Activated naive CD4-positive, alpha-beta T cell treated with anti-CD3 and anti-CD28 coated beads, Interleukin-2, amount 50 U/mL, for 24 hours (primary cell): ENCODE data around the gene PTPRK.

Source experiments
- H3K27ac Mint-ChIP-seq: one replicate; pipeline ENCODE4 v1.8.0; 2021; ENCODE audit warnings: mild to moderate bottlenecking, mixed read lengths
- H3K27me3 Mint-ChIP-seq: one replicate; pipeline ENCODE4 v1.8.0; 2021; ENCODE audit warnings: mixed read lengths
- H3K36me3 Mint-ChIP-seq: one replicate; pipeline ENCODE4 v1.8.0; 2021; ENCODE audit warnings: mixed read lengths
- H3K4me1 Mint-ChIP-seq: one replicate; pipeline ENCODE4 v1.8.0; 2021; ENCODE audit warnings: mixed read lengths
- H3K4me3 Mint-ChIP-seq: one replicate; pipeline ENCODE4 v1.8.0; 2021; ENCODE audit warnings: mild to moderate bottlenecking, mixed read lengths
- H3K9me3 Mint-ChIP-seq: one replicate; pipeline ENCODE4 v1.8.0; 2021; ENCODE audit warnings: mixed read lengths

PTPRK gene

DNA sequence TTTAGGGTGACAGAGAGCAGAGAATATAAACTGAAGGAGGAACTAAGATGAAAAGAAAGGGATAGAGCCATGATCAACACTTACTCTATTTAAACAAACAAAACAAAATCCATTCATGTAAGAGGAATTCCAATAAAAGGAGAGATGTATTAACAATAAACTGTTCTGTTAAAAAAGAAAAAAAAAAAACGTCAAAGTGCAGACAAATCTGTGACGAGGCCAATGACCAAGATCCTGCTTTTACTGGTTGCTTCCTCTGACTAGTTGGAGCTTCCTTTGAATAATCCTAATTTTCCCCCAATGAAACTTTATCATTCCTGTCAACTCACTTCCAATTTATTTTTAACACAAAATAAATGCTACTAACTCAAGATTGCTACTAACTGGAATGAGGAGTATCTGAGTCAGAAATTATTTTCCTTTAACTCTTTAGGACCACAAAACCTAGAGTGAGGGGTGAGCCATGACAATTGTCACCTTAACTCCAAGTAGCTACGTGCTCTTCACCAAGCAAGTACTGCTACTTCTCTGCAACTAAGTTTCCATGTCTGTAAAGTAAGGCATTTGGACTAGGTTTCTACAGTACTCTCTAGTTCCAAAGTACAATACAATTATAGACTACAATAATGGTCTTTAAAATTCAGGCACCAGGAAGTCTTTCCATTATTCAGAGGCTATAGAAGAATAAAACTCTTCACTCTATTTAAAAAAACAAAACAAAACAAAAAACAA, 152.0 kb downstream of the PTPRK start:
- no peaks in the 10 kb centered on the region for H3K36me3 Mint-ChIP-seq
- no peak overlapping the region for H3K4me3 Mint-ChIP-seq
- peaks cover 6% of the 10 kb centered on the region for H3K4me1 Mint-ChIP-seq
- no peaks in the 10 kb centered on the region for H3K9me3 Mint-ChIP-seq
- no peak overlapping the region for H3K27ac Mint-ChIP-seq
- no peaks in the 10 kb centered on the region for H3K27me3 Mint-ChIP-seq

- Mint-ChIP-seq H3K4me1 (peaks cover 6% of the 10 kb centered on the region), H3K27ac (no peak overlapping the region), H3K4me3 (no peak overlapping the region), H3K36me3 (no peaks in the 10 kb centered on the region), H3K9me3 (no peaks in the 10 kb centered on the region), H3K27me3 (no peaks in the 10 kb centered on the region)
Observed at GRCh38 chr6:128367437-128367836, 153.0 kb downstream of the PTPRK start.

DNA sequence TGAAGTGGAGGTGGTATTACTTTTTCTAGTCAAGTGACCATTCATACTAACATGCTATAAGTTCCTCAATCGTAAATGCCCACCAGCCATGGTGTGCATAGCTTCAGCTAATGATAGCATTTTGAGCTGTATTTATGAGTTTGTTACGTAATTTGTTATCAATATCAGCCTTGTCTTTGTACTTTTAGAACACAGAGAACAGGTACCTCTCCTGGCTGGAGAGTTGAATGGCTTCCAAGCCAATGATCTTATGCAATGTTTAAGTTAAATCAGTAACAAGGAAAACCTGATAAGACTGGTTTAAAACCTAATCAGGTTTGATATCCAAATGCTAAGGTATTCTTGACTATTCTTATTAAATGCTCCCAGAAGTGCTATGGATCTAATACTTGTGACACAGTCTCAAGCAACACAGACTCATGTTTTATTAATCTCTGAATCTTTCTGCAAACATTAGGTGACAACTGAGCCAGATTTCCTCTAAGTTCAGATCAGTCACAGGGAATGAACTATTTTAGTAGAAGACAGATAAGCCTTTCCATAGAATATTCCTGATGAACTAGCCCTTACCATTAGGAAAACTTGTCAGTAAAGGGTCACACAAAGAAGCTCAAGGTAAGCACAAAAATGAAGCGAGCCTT, 154.8 kb downstream of the PTPRK start:
- H3K9me3 Mint-ChIP-seq, result no peaks in the 10 kb centered on the region
- H3K27me3 Mint-ChIP-seq, result no peaks in the 10 kb centered on the region
- no peaks in the 10 kb centered on the region for H3K36me3 Mint-ChIP-seq
- no peak overlapping the region for H3K27ac Mint-ChIP-seq
- no peak overlapping the region for H3K4me3 Mint-ChIP-seq
- H3K4me1 Mint-ChIP-seq, result no peaks in the 10 kb centered on the region

DNA sequence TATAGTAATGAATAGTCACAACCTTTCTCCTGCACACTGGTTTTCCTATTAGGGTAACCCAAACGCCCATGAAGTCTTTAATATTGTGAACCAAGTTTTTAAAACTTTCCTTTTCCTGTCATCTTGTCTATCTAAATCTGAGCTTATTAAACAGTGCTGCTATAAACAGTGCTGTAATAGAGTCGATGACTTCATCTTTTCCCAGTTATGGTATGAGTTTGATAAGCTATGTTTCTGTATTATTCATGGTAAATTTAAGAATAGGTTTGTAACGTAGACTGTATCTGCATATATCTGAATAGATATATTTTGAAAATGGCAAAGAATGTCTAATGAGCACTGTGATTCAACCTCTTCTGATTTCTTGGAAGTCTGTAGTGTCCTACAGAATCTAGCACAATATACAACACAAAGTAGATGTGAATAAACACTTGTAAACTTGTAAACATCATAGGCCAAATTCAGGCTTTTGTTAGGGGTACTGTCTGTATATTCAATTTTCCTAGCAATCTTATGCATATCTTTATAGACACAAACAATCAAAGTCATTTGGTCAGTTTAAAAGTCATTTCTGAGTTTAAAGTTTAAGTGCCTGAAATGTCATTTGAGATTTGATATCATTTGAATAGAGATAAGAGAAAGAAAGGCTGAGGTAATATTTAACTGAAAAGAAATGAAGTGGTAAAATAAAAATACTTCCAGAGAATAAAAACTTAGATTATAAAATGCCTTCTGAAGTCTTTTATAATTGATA, 155.5 kb downstream of the PTPRK start:
- Mint-ChIP-seq H3K36me3 (no peaks in the 10 kb centered on the region), H3K27me3 (no peaks in the 10 kb centered on the region), H3K9me3 (no peaks in the 10 kb centered on the region), H3K4me1 (no peaks in the 10 kb centered on the region), H3K27ac (no peak overlapping the region), H3K4me3 (no peak overlapping the region)

- H3K27ac Mint-ChIP-seq, result no peak overlapping the region
- no peaks in the 10 kb centered on the region for H3K9me3 Mint-ChIP-seq
- no peak overlapping the region for H3K4me3 Mint-ChIP-seq
- H3K4me1 Mint-ChIP-seq, result no peaks in the 10 kb centered on the region
- H3K27me3 Mint-ChIP-seq, result no peaks in the 10 kb centered on the region
- no peaks in the 10 kb centered on the region for H3K36me3 Mint-ChIP-seq
Observed at GRCh38 chr6:128363020-128363813, 157.2 kb downstream of the PTPRK start.

DNA sequence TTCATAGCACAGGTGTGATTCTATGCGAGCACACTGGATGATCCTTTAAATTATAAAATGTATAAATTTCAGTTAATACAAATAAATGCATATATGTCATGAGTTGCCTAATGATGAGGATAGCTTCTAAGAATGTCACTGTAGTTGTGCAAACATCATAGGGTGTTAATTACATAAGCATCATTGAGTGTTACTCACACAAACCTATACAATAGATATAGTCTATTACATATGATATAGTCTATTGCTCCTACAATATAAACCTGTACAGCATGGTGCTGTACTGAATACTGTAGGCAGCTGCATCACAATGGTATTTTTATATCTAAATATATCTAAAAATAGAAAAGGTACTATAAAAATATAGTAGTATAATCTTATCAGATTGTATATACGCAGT, 159.0 kb downstream of the PTPRK start:
- H3K4me1 Mint-ChIP-seq, result no peaks in the 10 kb centered on the region
- no peak overlapping the region for H3K4me3 Mint-ChIP-seq
- no peaks in the 10 kb centered on the region for H3K36me3 Mint-ChIP-seq
- H3K27me3 Mint-ChIP-seq, result peaks cover 2% of the 10 kb centered on the region
- H3K9me3 Mint-ChIP-seq, result no peaks in the 10 kb centered on the region
- H3K27ac Mint-ChIP-seq, result no peak overlapping the region

- Mint-ChIP-seq H3K36me3 (no peaks in the 10 kb centered on the region), H3K9me3 (no peaks in the 10 kb centered on the region), H3K27me3 (peaks cover 2% of the 10 kb centered on the region), H3K4me1 (no peaks in the 10 kb centered on the region), H3K4me3 (no peak overlapping the region), H3K27ac (no peak overlapping the region)
Observed at GRCh38 chr6:128358244-128358776, 162.1 kb downstream of the PTPRK start.

DNA sequence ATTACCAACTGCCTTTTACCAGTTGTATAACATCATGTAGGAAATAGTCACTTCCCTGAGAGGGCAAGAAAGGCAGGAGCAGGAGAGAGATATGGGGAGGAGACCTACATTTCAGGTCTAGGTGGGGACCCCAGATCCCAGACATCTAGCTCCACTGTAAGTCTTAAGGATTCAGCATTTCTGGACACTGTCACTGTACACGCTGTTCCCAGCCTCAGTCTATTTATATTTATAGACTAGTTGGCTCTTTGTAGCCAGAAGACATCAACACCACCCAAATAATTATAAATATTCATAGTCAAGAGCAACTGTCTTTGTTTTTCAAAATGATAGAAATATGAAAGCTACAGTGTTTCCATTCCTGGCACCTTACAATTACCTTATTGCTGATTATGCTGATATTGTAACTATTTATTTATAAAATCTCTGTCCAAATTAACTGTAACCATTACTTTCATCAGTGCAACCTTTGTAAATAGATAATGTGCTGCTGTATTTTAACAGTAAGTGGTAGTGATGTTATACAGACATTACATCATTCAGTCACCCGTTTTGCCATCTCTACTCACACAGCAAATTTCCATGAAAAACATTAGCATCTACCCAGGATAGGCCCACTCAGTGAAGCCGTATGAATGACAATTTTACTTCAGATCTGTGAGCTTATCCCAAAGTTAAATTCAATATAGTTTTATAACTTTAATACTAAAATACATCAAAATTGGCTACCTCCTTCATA, 162.8 kb downstream of the PTPRK start:
- Mint-ChIP-seq H3K4me1 (no peaks in the 10 kb centered on the region), H3K27ac (no peak overlapping the region), H3K9me3 (no peaks in the 10 kb centered on the region), H3K27me3 (peaks cover 2% of the 10 kb centered on the region), H3K4me3 (no peak overlapping the region), H3K36me3 (no peaks in the 10 kb centered on the region)

DNA sequence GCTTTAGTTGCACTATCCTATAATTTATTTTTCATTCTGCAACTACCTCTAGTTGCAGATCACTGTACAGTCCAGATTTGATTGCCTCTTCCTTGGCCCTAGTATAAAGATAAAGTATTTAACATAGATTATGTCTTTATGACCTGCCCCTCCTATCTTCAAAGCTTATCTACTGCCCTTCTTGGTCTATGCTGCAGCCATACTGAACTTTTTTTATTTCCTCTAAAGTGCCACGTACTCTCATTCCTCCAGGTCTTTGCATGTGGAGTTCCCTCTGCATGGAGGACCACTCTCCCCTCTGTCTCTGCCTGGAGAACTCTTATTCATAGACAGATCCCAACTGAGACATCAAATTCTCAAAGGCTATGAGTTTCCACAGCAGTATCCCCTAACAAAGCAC, 168.0 kb downstream of the PTPRK start:
- Mint-ChIP-seq H3K4me1 (no peaks in the 10 kb centered on the region), H3K9me3 (no peaks in the 10 kb centered on the region), H3K27ac (no peak overlapping the region), H3K27me3 (peaks cover 2% of the 10 kb centered on the region), H3K4me3 (no peak overlapping the region), H3K36me3 (no peaks in the 10 kb centered on the region)

- no peaks in the 10 kb centered on the region for H3K9me3 Mint-ChIP-seq
- H3K4me3 Mint-ChIP-seq, result no peak overlapping the region
Observed at GRCh38 chr6:128351255-128351514, 169.2 kb downstream of the PTPRK start.

DNA sequence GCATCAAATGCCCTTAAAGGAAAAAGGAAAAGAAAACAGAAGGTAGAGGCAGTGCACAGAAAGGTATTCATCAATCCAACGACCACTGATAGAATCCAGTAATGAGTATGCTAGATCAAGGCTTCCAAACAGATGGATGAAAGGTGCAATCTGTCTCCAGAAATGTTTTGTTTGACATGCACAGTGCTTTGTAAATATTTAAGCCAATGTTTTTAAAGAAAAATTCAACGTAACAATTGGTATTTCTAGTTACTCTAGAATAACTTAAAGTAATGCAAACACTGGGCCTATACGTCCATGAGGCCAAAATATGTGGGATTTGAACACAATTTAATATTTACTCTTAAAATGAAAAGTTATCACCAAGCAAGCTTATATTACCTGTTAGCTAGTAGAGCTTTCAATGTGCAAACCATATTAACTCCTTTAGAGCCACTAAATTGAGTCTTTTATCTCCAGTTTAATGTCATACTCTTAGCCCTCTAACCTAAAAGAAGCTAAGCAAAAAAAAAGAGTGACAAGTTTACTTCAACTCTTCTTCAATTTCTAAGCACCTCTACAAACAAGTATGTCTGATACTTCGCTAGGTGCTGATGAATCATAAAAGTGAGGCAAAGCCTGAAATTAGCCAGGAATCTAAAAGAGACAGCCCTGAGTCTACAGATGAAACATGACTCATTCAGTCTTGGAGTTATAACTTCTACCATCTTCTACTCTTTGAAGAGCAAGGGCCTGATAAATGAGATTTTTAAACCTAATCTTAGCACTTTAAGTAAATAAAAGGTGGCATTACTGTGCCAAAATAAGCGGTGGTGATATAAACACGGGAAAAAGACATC, 169.8 kb downstream of the PTPRK start:
- Mint-ChIP-seq H3K4me3 (no peak overlapping the region), H3K27ac (no peak overlapping the region), H3K4me1 (no peaks in the 10 kb centered on the region), H3K36me3 (no peaks in the 10 kb centered on the region), H3K27me3 (no peaks in the 10 kb centered on the region), H3K9me3 (no peaks in the 10 kb centered on the region)

More at GRCh38 chr6:128351255-128351514, 169.2 kb downstream of the PTPRK start:
- no peaks in the 10 kb centered on the region for H3K4me1 Mint-ChIP-seq
- H3K27ac Mint-ChIP-seq, result no peak overlapping the region
- no peaks in the 10 kb centered on the region for H3K36me3 Mint-ChIP-seq
- no peaks in the 10 kb centered on the region for H3K27me3 Mint-ChIP-seq

GRCh38 chr6:128347123-128347522, 173.3 kb downstream of the PTPRK start:
- Mint-ChIP-seq H3K27ac (no peak overlapping the region), H3K4me3 (no peak overlapping the region), H3K27me3 (no peaks in the 10 kb centered on the region), H3K4me1 (no peaks in the 10 kb centered on the region), H3K36me3 (no peaks in the 10 kb centered on the region), H3K9me3 (no peaks in the 10 kb centered on the region)

DNA sequence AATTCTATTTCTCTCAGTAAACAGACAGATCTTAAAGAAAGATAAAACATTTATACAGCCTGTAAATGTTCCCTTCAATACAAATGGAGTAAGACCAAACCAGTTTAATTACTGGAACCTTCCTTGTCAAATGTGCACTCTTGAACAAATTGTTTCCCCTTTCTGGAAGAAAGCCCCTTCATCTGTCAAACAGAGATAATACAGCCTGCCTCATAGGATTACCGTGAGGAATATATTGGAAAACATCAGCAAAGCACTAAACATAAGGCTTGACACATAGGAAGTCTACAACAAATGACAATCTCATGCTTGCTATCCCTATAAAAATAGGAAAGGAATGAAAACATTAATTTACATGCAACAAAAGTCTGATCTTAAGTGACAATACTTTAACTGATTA, 173.8 kb downstream of the PTPRK start:
- Mint-ChIP-seq H3K36me3 (no peaks in the 10 kb centered on the region), H3K4me1 (no peaks in the 10 kb centered on the region), H3K27ac (no peak overlapping the region), H3K27me3 (no peaks in the 10 kb centered on the region), H3K4me3 (no peak overlapping the region), H3K9me3 (no peaks in the 10 kb centered on the region)

DNA sequence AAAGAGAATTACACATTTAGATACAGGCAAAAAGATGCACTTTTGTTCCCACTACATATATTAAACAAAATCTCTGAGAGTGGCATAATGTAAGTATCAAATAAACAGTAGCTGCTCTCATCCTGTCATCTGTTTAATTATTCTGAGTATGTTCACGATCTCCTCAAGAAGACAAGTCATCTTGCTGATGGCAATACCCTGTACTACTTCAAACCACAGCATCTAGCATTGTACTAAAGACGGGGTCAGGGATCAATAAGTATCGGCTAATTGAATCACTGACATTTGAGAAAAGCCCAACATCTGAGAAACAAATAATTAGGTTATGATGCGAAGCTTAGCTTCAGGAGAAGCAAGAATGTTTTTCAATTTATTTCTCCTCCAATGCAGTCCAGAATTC, 175.1 kb downstream of the PTPRK start:
- Mint-ChIP-seq H3K36me3 (no peaks in the 10 kb centered on the region), H3K4me1 (no peaks in the 10 kb centered on the region), H3K27me3 (no peaks in the 10 kb centered on the region), H3K9me3 (no peaks in the 10 kb centered on the region), H3K27ac (no peak overlapping the region), H3K4me3 (no peak overlapping the region)
